PC-3 (cell line): ENCODE measurements around the gene MYB.

Experiments used
- CTCF ChIP-seq: fragments of 300-600 bp; sonication (generic); conservative IDR thresholded peaks from 2 replicates; pipeline ENCODE4 v1.5.1; 2017; ENCODE audit warnings: antibody characterized with exemption, low read depth, mild to moderate bottlenecking, low read length
- EZH2 ChIP-seq: fragments of 300-600 bp; sonication (generic); IDR thresholded peaks from one replicate; pipeline ENCODE4 v1.6.1; 2017; ENCODE audit warnings: antibody characterized with exemption, mild to moderate bottlenecking, low read length; ENCODE audit not compliant: unreplicated experiment

GRCh38 chr6:135173242-135173988 is 7.7 kb upstream of the MYB start:
- TF ChIP-seq CTCF (no peak), EZH2 (no peak)
